PC-9 (cell line): Measurements from ENCODE around the gene GIT1. TPM values are rescaled to one million over a fixed set of nuclear protein-coding genes. Genes with fewer than 3 reads are reported as not detected.

Experiments used
- BruUV-seq: library from RNA; stranded (reverse); fragments of 400-500 nt; replicated peaks from 2 replicates; lab custom pipeline; 2021; lab: Mats Ljungman, UMichigan
- CTCF ChIA-PET: fragments of 300-600 bp; sonication (Branson Sonifier 250); formaldehyde crosslinking; loops from one replicate; lab custom pipeline; 2022; ENCODE audit warnings: antibody characterized with exemption; lab: Charles Lee
- POLR2A ChIA-PET: fragments of 300-600 bp; sonication (Branson Sonifier 250); formaldehyde crosslinking; loops from one replicate; lab custom pipeline; 2022; ENCODE audit warnings: antibody characterized with exemption; ENCODE audit not compliant: unreplicated experiment; lab: Charles Lee
- DNase-seq, 2 experiments: peaks; one replicate each; pipeline versions ENCODE4 v3.0.0 to v3.0.0-alpha.2; 2015 to 2022; ENCODE audit warnings: mixed read lengths in 1 of 2
- H2AFZ ChIP-seq: fragments of 200-600 bp; sonication (generic); 2 replicates; pipeline ENCODE4 v1.8.1; 2017; ENCODE audit warnings: antibody characterized with exemption
- H3F3A ChIP-seq: fragments of 200-600 bp; sonication (generic); 2 replicates; pipeline ENCODE4 v1.8.1; 2017; ENCODE audit warnings: antibody characterized with exemption, mild to moderate bottlenecking, low read depth; ENCODE audit not compliant: insufficient read depth
- H3K27ac ChIP-seq: fragments of 200-600 bp; sonication (generic); 2 replicates; pipeline ENCODE4 v1.6.1; 2016; ENCODE audit warnings: mixed run types
- H3K27me3 ChIP-seq: fragments of 200-600 bp; sonication (generic); 2 replicates; pipeline ENCODE4 v1.6.1; 2016; ENCODE audit warnings: low read depth, mixed run types; ENCODE audit not compliant: insufficient read depth
- H3K36me3 ChIP-seq: fragments of 200-600 bp; sonication (generic); 2 replicates; pipeline ENCODE4 v1.6.1; 2016; ENCODE audit warnings: low read depth, mixed run types
- H3K4me1 ChIP-seq: fragments of 200-600 bp; sonication (generic); replicated peaks from 2 replicates; pipeline ENCODE4 v1.6.1; 2016; ENCODE audit warnings: mixed run types; ENCODE audit not compliant: insufficient read depth
- H3K4me2 ChIP-seq: fragments of 200-600 bp; sonication (generic); 2 replicates; pipeline ENCODE4 v1.6.1; 2017; ENCODE audit warnings: mixed run types
- H3K4me3 ChIP-seq: fragments of 200-600 bp; sonication (generic); 2 replicates; pipeline ENCODE4 v1.6.1; 2016; ENCODE audit warnings: mixed run types
- H3K79me2 ChIP-seq: fragments of 200-600 bp; sonication (generic); 2 replicates; pipeline ENCODE4 v1.6.1; 2017; ENCODE audit warnings: low read depth, mixed run types
- H3K9me2 ChIP-seq: fragments of 200-600 bp; sonication (generic); 2 replicates; pipeline ENCODE4 v1.8.1; 2017; ENCODE audit warnings: mild to moderate bottlenecking; ENCODE audit not compliant: insufficient read depth
- H3K9me3 ChIP-seq: fragments of 200-600 bp; sonication (generic); 2 replicates; pipeline ENCODE4 v1.8.1; 2016; ENCODE audit warnings: low read depth; ENCODE audit not compliant: insufficient read depth
- H4K20me1 ChIP-seq: fragments of 200-600 bp; sonication (generic); 2 replicates; pipeline ENCODE4 v1.8.1; 2017; ENCODE audit not compliant: insufficient read depth
- CTCF ChIP-seq: fragments of 200-600 bp; sonication (generic); conservative IDR thresholded peaks from 2 replicates; pipeline ENCODE4 v1.6.1; 2017; ENCODE audit warnings: mixed run types, antibody characterized with exemption, mild to moderate bottlenecking, moderate library complexity
- EZH2 ChIP-seq: fragments of 200-600 bp; sonication (generic); IDR thresholded peaks from 2 replicates; pipeline ENCODE4 v1.8.0; 2017; ENCODE audit warnings: antibody characterized with exemption, low read depth
- intact Hi-C: fragments of 100-400 bp; cut with micrococcal nuclease; formaldehyde crosslinking; loops from one replicate; pipeline ENCODE4 v1.10.0; 2022; ENCODE audit not compliant: unreplicated experiment
- total RNA-seq: library from RNA; stranded (reverse); gene quantifications from 2 replicates; pipeline ENCODE4 v1.2.3, GENCODE V29; 2021

Gene GIT1
- total RNA-seq, 1 experiment from 2014 or later = 84.8 TPM

GRCh38 chr17:29583324-29584248, 5.9 kb downstream of the GIT1 start:
- TF ChIP-seq CTCF = no peak
- no peak for TF ChIP-seq EZH2
- Histone ChIP-seq H3K4me3 (no peak overlapping the region), H3K79me2 (peaks cover 44% of the 10 kb centered on the region), H3F3A (no peaks in the 10 kb centered on the region), H3K4me2 (no peak overlapping the region), H3K36me3 (no peaks in the 10 kb centered on the region), H3K27me3 (no peaks in the 10 kb centered on the region), H3K9me2 (no peaks in the 10 kb centered on the region), H4K20me1 (peaks cover 14% of the 10 kb centered on the region), H2AFZ (no peak overlapping the region), H3K27ac (no peak overlapping the region), H3K9me3 (no peaks in the 10 kb centered on the region), H3K4me1 (peaks cover 13% of the 10 kb centered on the region; the same call in 1 of the 2 replicates)
- intact Hi-C loops = no loop called here
- DNase-seq = no peak
- BruUV-seq = no TSS peak
- ChIA-PET POLR2A (interaction anchor here (0.5 kb wide), 1 partner anchor 109 kb away, joined by 8 read pairs; no protein-coding TSS in a partner anchor), CTCF (no interaction called here)

- BruUV-seq = no TSS peak
- Histone ChIP-seq H3K4me1 (peaks cover 9% of the 10 kb centered on the region; the same call in 1 of the 2 replicates), H3K27ac (no peak overlapping the region), H3K79me2 (peaks cover 36% of the 10 kb centered on the region), H3K9me3 (no peaks in the 10 kb centered on the region), H3K4me3 (no peak overlapping the region), H3K9me2 (no peaks in the 10 kb centered on the region), H3K4me2 (no peak overlapping the region), H3F3A (no peaks in the 10 kb centered on the region), H4K20me1 (peaks cover 11% of the 10 kb centered on the region), H2AFZ (no peak overlapping the region), H3K27me3 (no peaks in the 10 kb centered on the region), H3K36me3 (no peaks in the 10 kb centered on the region)
- POLR2A ChIA-PET = interaction anchor here (0.5 kb wide), 1 partner anchor 109 kb away, joined by 8 read pairs; no protein-coding TSS in a partner anchor
- CTCF ChIA-PET = interaction anchor here (0.6 kb wide), 1 partner anchor 439 kb away, joined by 3 read pairs; no protein-coding TSS in a partner anchor
- peak in 1 of 2 experiments; percentile 12 for DNase-seq
- intact Hi-C loops = no loop called here
- TF ChIP-seq EZH2 (no peak), CTCF (no peak)
Measured at GRCh38 chr17:29582772-29583171, 6.7 kb downstream of the GIT1 start.

- Histone ChIP-seq H4K20me1 (peaks cover 11% of the 10 kb centered on the region), H3K36me3 (no peaks in the 10 kb centered on the region), H3K9me2 (no peaks in the 10 kb centered on the region), H3K27ac (no peak overlapping the region), H3K4me1 (peaks cover 4% of the 10 kb centered on the region; the same call in 1 of the 2 replicates), H3F3A (no peaks in the 10 kb centered on the region), H3K27me3 (no peaks in the 10 kb centered on the region), H3K9me3 (no peaks in the 10 kb centered on the region), H3K4me2 (no peak overlapping the region), H3K4me3 (no peak overlapping the region), H3K79me2 (peaks cover 32% of the 10 kb centered on the region), H2AFZ (no peak overlapping the region)
- BruUV-seq = no TSS peak
- intact Hi-C loops = no loop called here
- TF ChIP-seq EZH2 = no peak
- CTCF ChIA-PET = interaction anchor here (0.6 kb wide), 1 partner anchor 439 kb away, joined by 3 read pairs; no protein-coding TSS in a partner anchor
- POLR2A ChIA-PET = interaction anchor here (0.6 kb wide), 1 partner anchor 212 kb away, joined by 3 read pairs; no protein-coding TSS in a partner anchor
- DNase-seq = peak in 1 of 2 experiments; percentile 3
Measured at GRCh38 chr17:29582254-29582765, 7.1 kb downstream of the GIT1 start.
